ENCODE results near the gene WFDC10A. TPM values are rescaled to one million over a fixed set of nuclear protein-coding genes. Genes with fewer than 3 reads are reported as not detected.
"Not testable (repeated sequence)": the region's sequence is repeated elsewhere in the genome, so short reads cannot be mapped to it uniquely, and the experiment has no call there.

The WFDC10A gene
- total and polyA plus RNA-seq, 2 experiments from 2014 or later, result not detected

DNA sequence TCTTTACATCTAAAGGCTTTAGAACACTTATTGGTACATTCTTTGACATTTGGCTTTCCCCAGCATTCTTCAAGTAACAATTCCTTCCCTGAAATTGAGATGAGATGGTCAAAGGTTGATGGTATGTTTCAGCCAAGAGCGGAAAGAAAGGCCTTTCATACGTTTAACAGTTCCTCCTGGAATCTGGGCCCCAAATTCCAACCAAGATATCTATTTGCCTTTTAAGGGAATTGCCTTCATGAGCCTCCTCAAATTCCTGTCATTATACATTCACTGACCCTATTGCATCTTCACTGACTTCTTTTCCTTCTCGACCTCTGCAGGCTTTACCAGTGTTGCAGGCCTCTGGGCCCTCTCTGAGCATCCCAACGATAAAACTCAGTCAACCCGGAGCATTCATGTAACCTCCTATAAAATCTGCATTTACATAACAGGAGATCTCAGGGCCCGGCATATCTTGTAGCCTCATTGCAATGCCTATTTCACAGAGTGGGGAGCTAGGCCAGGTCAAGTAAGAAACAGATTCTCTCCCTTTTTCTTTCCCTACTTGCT is 19.8 kb downstream of the WFDC10A start:
- in situ Hi-C loops (cut with MboI), result no loop called here
- Histone ChIP-seq H3F3A (ENCODE audit: insufficient read depth) (no peaks in the 10 kb centered on the region), H3K9me3 (ENCODE audit: low read depth) (no peaks in the 10 kb centered on the region), H2AFZ (no peak overlapping the region), H4K20me1 (ENCODE audit: insufficient read depth) (no peaks in the 10 kb centered on the region), H3K79me2 (ENCODE audit: insufficient read depth) (no peaks in the 10 kb centered on the region), H3K27me3 (replicated peaks; ENCODE audit: insufficient read depth) (no peaks in the 10 kb centered on the region; the same call in 1 of the 2 replicates), H3K9ac (no peak overlapping the region), H3K27ac (no peak overlapping the region), H3K9me2 (ENCODE audit: insufficient read depth) (no peaks in the 10 kb centered on the region), H3K4me2 (ENCODE audit: unreplicated experiment) (no peak overlapping the region), H3K4me1 (ENCODE audit: insufficient read depth) (no peaks in the 10 kb centered on the region), H3K4me3 (no peak overlapping the region), H3K36me3 (ENCODE audit: low read depth) (no peaks in the 10 kb centered on the region)
- no peak for TF ChIP-seq EZH2 (IDR thresholded peaks at IDR 0.05; ENCODE audit: insufficient read depth, poor library complexity, severe bottlenecking)
- no peak for TF ChIP-seq EZH2phosphoT487 (IDR thresholded peaks at IDR 0.05; ENCODE audit: insufficient read depth, low read depth)
- WGBS, 2 experiments (ENCODE audit: low coverage in 1 of 2, low lambda C conversion rate in 2 of 2, missing lambda C conversion rate in 2 of 2), result 41 to 52% methylated on average over 6 of the region's 6 CpGs
- DNase-seq, result no peak

DNA sequence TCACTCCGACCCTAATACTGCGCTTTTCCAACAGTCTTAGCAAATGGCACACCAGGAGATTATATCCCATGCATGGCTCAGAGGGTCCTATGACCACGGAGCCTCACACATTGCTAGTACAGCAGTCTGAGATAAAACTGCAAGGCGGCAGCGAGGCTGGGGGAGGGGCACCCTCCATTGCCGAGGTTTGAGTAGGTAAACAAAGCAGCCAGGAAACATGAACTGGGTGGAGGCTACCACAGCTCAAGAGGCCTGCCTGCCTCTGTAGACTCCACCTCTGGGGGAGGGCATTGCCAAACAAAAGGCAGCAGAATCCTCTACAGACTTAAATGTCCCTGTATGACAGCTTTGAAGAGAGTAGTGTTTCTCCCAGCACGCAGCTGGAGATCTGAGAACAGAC is 22.2 kb downstream of the WFDC10A start:
- in situ Hi-C loops (cut with MboI); H3K79me2 ChIP-seq (ENCODE audit: insufficient read depth); H4K20me1 ChIP-seq (ENCODE audit: insufficient read depth); H3K9ac ChIP-seq; H3K4me3 ChIP-seq; H2AFZ ChIP-seq; H3K9me2 ChIP-seq (ENCODE audit: insufficient read depth); H3K4me1 ChIP-seq (ENCODE audit: insufficient read depth); H3K27ac ChIP-seq; H3K27me3 ChIP-seq (replicated peaks; ENCODE audit: insufficient read depth); H3F3A ChIP-seq (ENCODE audit: insufficient read depth); H3K4me2 ChIP-seq (ENCODE audit: unreplicated experiment); H3K9me3 ChIP-seq (ENCODE audit: low read depth); H3K36me3 ChIP-seq (ENCODE audit: low read depth); DNase-seq: not testable (repeated sequence)
- WGBS, 2 experiments (ENCODE audit: low coverage in 1 of 2, low lambda C conversion rate in 2 of 2, missing lambda C conversion rate in 2 of 2), result 53 to 69% methylated on average over 7 of the region's 7 CpGs

DNA sequence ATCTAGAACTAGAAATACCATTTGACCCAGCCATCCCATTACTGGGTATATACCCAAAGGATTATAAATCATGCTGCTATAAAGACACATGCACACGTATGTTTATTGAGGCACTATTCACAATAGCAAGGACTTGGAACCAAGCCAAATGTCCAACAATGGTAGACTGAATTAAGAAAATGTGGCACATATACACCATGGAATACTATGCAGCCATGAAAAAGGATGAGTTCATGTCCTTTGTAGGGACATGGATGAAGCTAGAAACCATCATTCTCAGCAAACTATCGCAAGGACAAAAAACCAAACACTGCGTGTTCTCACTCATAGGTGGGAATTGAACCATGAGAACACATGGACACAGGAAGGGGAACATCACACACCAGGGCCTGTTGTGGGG is 27.5 kb downstream of the WFDC10A start:
- H3K4me1 ChIP-seq (ENCODE audit: insufficient read depth); DNase-seq; H3K27me3 ChIP-seq (replicated peaks; ENCODE audit: insufficient read depth); H3K27ac ChIP-seq; H3K9ac ChIP-seq; H3K9me2 ChIP-seq (ENCODE audit: insufficient read depth); H3K9me3 ChIP-seq (ENCODE audit: low read depth); H4K20me1 ChIP-seq (ENCODE audit: insufficient read depth); H3K4me2 ChIP-seq (ENCODE audit: unreplicated experiment); H3K4me3 ChIP-seq; H3K79me2 ChIP-seq (ENCODE audit: insufficient read depth); H2AFZ ChIP-seq; H3K36me3 ChIP-seq (ENCODE audit: low read depth); in situ Hi-C loops (cut with MboI); H3F3A ChIP-seq (ENCODE audit: insufficient read depth): not testable (repeated sequence)
- 21 to 56% methylated on average over 3 of the region's 3 CpGs for WGBS, 2 experiments (ENCODE audit: low coverage in 1 of 2, low lambda C conversion rate in 2 of 2, missing lambda C conversion rate in 2 of 2)

DNA sequence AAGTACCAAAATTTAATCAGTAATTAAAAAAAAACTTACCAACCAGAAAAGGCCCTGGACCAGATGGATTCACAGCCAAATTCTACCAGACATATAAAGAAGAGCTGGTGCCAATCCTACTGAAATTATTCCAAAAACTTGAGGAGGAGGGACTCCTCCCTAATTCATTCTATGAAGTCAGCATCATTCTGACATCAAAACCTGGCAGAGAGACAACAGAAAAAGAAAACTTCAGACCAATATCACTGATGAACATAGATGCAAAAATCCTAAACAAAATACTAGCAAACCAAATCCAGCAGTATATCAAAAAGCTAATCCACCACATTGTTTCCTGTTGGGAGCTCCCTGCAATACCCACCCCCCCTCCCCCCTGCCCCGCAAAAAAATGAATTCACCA is 40.6 kb downstream of the WFDC10A start, which contains the start of gene WFDC11:
TSS of gene WFDC11 (minus strand) at position 101 of the 400 bp plus-strand sequence. CDS start 19,639 bp downstream, outside the sequence.
- Histone ChIP-seq H3K4me1 (ENCODE audit: insufficient read depth) (no peaks in the 10 kb centered on the region), H3K9ac (no peak within 1 kb of the TSS), H3K4me3 (no peak within 1 kb of the TSS), H3K9me3 (ENCODE audit: low read depth) (no peaks in the 10 kb centered on the region), H3K9me2 (ENCODE audit: insufficient read depth) (no peaks in the 10 kb centered on the region), H3K4me2 (ENCODE audit: unreplicated experiment) (no peak within 1 kb of the TSS), H3K27me3 (replicated peaks; ENCODE audit: insufficient read depth) (no peaks in the 10 kb centered on the region; the same call in none of the 2 replicates), H3K36me3 (ENCODE audit: low read depth) (no peaks in the 10 kb centered on the region), H3K79me2 (ENCODE audit: insufficient read depth) (no peaks in the 10 kb centered on the region), H2AFZ (no peak within 1 kb of the TSS), H3K27ac (no peak within 1 kb of the TSS), H4K20me1 (ENCODE audit: insufficient read depth) (no peaks in the 10 kb centered on the region), H3F3A (ENCODE audit: insufficient read depth) (no peaks in the 10 kb centered on the region)
- DNase-seq, result no peak
- WGBS, 2 experiments (ENCODE audit: low coverage in 1 of 2, low lambda C conversion rate in 2 of 2, missing lambda C conversion rate in 2 of 2), result 39 to 70% methylated on average over 1 of the region's 1 CpG
- in situ Hi-C loops (cut with MboI), result no loop called here
- TF ChIP-seq EZH2phosphoT487 (IDR thresholded peaks at IDR 0.05; ENCODE audit: insufficient read depth, low read depth), result no peak

DNA sequence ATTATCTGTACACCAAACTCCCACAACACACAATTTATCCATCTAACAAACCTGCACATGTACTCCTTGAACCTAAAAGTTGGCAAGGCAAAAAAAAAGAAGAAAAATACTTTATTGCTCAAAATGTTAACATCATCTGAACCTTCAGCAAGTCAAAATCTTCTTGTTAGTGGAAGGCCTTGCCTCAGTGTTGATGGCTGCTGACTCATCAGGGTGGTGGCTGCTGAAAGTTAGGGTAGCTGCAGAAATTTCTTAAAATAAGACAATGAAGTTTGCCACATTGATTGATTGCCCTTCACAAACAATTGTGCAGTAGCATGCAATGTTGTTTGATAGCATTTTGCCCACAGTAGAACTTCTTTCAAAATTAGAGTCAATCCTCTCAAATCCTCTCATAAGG is 43.2 kb downstream of the WFDC10A start:
- Histone ChIP-seq H3K27ac (no peak overlapping the region), H3K9me3 (ENCODE audit: low read depth) (no peaks in the 10 kb centered on the region), H3K4me3 (no peak overlapping the region), H3K27me3 (replicated peaks; ENCODE audit: insufficient read depth) (no peaks in the 10 kb centered on the region; the same call in none of the 2 replicates), H3K36me3 (ENCODE audit: low read depth) (no peaks in the 10 kb centered on the region), H4K20me1 (ENCODE audit: insufficient read depth) (no peaks in the 10 kb centered on the region), H3K9me2 (ENCODE audit: insufficient read depth) (no peaks in the 10 kb centered on the region), H3F3A (ENCODE audit: insufficient read depth) (no peaks in the 10 kb centered on the region), H3K9ac (no peak overlapping the region), H2AFZ (no peak overlapping the region), H3K4me1 (ENCODE audit: insufficient read depth) (no peaks in the 10 kb centered on the region), H3K79me2 (ENCODE audit: insufficient read depth) (no peaks in the 10 kb centered on the region), H3K4me2 (ENCODE audit: unreplicated experiment) (no peak overlapping the region)
- no peak for TF ChIP-seq EZH2 (IDR thresholded peaks at IDR 0.05; ENCODE audit: insufficient read depth, poor library complexity, severe bottlenecking)
- no peak for TF ChIP-seq EZH2phosphoT487 (IDR thresholded peaks at IDR 0.05; ENCODE audit: insufficient read depth, low read depth)
- in situ Hi-C loops (cut with MboI), result no loop called here
- DNase-seq, result no peak
